Measurements from ENCODE around the gene ATRNL1.

- TF ChIP-seq, protein P1, sequence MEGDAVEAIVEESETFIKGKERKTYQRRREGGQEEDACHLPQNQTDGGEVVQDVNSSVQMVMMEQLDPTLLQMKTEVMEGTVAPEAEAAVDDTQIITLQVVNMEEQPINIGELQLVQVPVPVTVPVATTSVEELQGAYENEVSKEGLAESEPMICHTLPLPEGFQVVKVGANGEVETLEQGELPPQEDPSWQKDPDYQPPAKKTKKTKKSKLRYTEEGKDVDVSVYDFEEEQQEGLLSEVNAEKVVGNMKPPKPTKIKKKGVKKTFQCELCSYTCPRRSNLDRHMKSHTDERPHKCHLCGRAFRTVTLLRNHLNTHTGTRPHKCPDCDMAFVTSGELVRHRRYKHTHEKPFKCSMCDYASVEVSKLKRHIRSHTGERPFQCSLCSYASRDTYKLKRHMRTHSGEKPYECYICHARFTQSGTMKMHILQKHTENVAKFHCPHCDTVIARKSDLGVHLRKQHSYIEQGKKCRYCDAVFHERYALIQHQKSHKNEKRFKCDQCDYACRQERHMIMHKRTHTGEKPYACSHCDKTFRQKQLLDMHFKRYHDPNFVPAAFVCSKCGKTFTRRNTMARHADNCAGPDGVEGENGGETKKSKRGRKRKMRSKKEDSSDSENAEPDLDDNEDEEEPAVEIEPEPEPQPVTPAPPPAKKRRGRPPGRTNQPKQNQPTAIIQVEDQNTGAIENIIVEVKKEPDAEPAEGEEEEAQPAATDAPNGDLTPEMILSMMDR (conservative IDR thresholded peaks at IDR 0.05; ENCODE audit: low read length): no peak
- no peak for TF ChIP-seq EZH2phosphoT487 (IDR thresholded peaks at IDR 0.05; ENCODE audit: borderline replicate concordance, low read depth, low read length)
These were observed 852.7 kb downstream of the ATRNL1 start for GRCh38 chr10:115945701-115946445.
